Glutamatergic neuron (in vitro differentiated cells): ENCODE data around the gene EFNB2. TPM values are rescaled to one million over a fixed set of nuclear protein-coding genes. Genes with fewer than 3 reads are reported as not detected.

Experiments
- DNase-seq: peaks from one replicate; pipeline ENCODE4 v3.0.0; 2022
- H3K27ac Mint-ChIP-seq: one replicate; pipeline ENCODE4 v1.8.0; 2020; ENCODE audit warnings: mild to moderate bottlenecking, mixed read lengths, inconsistent platforms; ENCODE audit not compliant: unreplicated experiment
- H3K27me3 Mint-ChIP-seq: one replicate; pipeline ENCODE4 v1.8.0; 2020; ENCODE audit warnings: mild to moderate bottlenecking, moderate library complexity, mixed read lengths, inconsistent platforms; ENCODE audit not compliant: unreplicated experiment
- H3K36me3 Mint-ChIP-seq: one replicate; pipeline ENCODE4 v1.8.0; 2020; ENCODE audit warnings: mild to moderate bottlenecking, mixed read lengths, inconsistent platforms; ENCODE audit not compliant: unreplicated experiment
- H3K4me1 Mint-ChIP-seq: one replicate; pipeline ENCODE4 v1.8.0; 2020; ENCODE audit warnings: mild to moderate bottlenecking, low read depth, mixed read lengths, inconsistent platforms; ENCODE audit not compliant: unreplicated experiment
- H3K4me3 Mint-ChIP-seq: one replicate; pipeline ENCODE4 v1.8.0; 2020; ENCODE audit warnings: mild to moderate bottlenecking, mixed read lengths, inconsistent platforms; ENCODE audit not compliant: unreplicated experiment
- H3K9me3 Mint-ChIP-seq: one replicate; pipeline ENCODE4 v1.8.0; 2020; ENCODE audit warnings: mild to moderate bottlenecking, moderate library complexity, mixed read lengths, inconsistent platforms; ENCODE audit not compliant: unreplicated experiment
- CTCF ChIP-seq: fragments of 200-600 bp; sonication (generic); IDR thresholded peaks from one replicate; pipeline ENCODE4 v1.5.0; 2021; ENCODE audit not compliant: partially characterized antibody, unreplicated experiment
- total RNA-seq: library from RNA; stranded (reverse); fragmentation: NEBNext Ultra II Directional; extraction: Animal tissue kit (Norgen Biotek cat#: 25700); gene quantifications from one replicate; pipeline ENCODE4 v1.2.1, GENCODE V29; 2021; ENCODE audit not compliant: unreplicated experiment

EFNB2 gene
- total RNA-seq, 1 donor from 2014 or later = 51.1 TPM

GRCh38 chr13:106464076-106464475 is 71.4 kb downstream of the EFNB2 start:
- TF ChIP-seq CTCF = no peak
- Mint-ChIP-seq H3K27me3 (peaks cover 3% of the 10 kb centered on the region), H3K27ac (no peak overlapping the region), H3K36me3 (peaks cover 7% of the 10 kb centered on the region), H3K9me3 (peaks cover 3% of the 10 kb centered on the region), H3K4me3 (no peak overlapping the region), H3K4me1 (peaks cover 3% of the 10 kb centered on the region)
- DNase-seq = no peak

DNA sequence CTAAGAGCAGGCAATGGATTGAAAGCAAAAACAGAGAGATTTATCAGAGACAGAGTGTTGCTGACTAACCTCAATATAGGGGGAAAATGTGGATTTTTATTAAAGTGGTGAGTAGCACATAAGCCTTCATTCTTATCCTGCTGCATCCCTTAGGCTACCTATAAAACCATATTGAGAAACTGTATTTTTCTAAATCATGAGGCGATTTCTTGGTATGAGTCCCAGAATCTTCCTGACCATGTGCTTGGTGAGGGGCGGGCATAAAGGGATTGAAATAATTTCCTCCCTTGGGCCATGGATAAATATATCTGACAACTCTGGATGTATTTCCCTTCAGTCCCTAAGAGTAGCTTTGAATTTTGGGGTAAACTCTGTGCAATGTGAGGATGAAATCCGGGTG is 72.8 kb downstream of the EFNB2 start:
- Mint-ChIP-seq H3K9me3 (peaks cover 4% of the 10 kb centered on the region), H3K27me3 (peaks cover 1% of the 10 kb centered on the region), H3K4me3 (no peak overlapping the region), H3K4me1 (peaks cover under 1% of the 10 kb centered on the region), H3K27ac (no peak overlapping the region), H3K36me3 (peaks cover 5% of the 10 kb centered on the region)
- no peak for DNase-seq
- TF ChIP-seq CTCF = no peak

GRCh38 chr13:106455777-106456176 is 79.7 kb downstream of the EFNB2 start:
- Mint-ChIP-seq H3K36me3 (no peaks in the 10 kb centered on the region), H3K27me3 (no peaks in the 10 kb centered on the region), H3K4me3 (no peak overlapping the region), H3K9me3 (peaks cover 2% of the 10 kb centered on the region), H3K27ac (no peak overlapping the region), H3K4me1 (peaks cover 1% of the 10 kb centered on the region)
- no peak for DNase-seq
- no peak for TF ChIP-seq CTCF

DNA sequence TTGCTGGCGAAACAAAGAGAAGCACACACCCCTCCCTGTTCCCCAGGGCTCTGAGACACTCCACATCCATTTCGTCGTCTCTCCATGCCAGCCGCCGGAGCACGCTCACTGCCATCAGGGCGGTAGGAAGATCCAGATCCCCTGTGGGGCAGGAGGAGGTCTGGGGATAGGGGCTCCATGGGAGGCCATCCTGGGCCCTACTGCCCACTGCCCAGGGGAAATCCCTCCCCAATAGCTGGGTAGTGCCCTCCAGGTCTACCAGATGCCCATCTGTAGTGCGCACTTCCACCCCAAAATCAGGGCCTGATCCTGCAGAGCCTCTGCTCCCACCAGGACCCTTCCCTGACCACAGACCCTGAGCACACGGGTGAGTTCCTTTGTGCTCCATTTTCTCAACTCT is 80.3 kb downstream of the EFNB2 start:
- H3K27ac Mint-ChIP-seq = no peak overlapping the region
- DNase-seq = no peak
- no peak for TF ChIP-seq CTCF
- H3K9me3 Mint-ChIP-seq = peaks cover 2% of the 10 kb centered on the region
- H3K36me3 Mint-ChIP-seq = no peaks in the 10 kb centered on the region
- H3K27me3 Mint-ChIP-seq = no peaks in the 10 kb centered on the region
- no peak overlapping the region for H3K4me3 Mint-ChIP-seq
- peaks cover 1% of the 10 kb centered on the region for H3K4me1 Mint-ChIP-seq

GRCh38 chr13:106453101-106453500 is 82.4 kb downstream of the EFNB2 start:
- Mint-ChIP-seq H3K36me3 (no peaks in the 10 kb centered on the region), H3K27me3 (no peaks in the 10 kb centered on the region), H3K4me3 (no peak overlapping the region), H3K9me3 (no peaks in the 10 kb centered on the region), H3K27ac (no peak overlapping the region), H3K4me1 (peaks cover 1% of the 10 kb centered on the region)
- no peak for TF ChIP-seq CTCF
- DNase-seq = no peak
